ENCODE measurements around the gene KRTAP21-2.
"Not testable (repeated sequence)": the region's sequence is repeated elsewhere in the genome, so short reads cannot be mapped to it uniquely, and the experiment has no call there.

GRCh38 chr21:30755328-30755727 is 8.3 kb upstream of the KRTAP21-2 start, which contains the start of gene KRTAP21-1:
- TF ChIP-seq CTCF, POLR2AphosphoS5 (IDR thresholded peaks at IDR 0.05): not testable (repeated sequence)

Measured in stomach (tissue), 4 donors.